GM12892 (cell line): ENCODE measurements around the gene RHBDL1.

Experiments used
- DNase-seq: peaks from one replicate; pipeline ENCODE4 v3.0.0; 2011; ENCODE audit not compliant: insufficient read length
- FAIRE-seq: peaks from 2 replicates; lab custom pipeline; 2011; peaks lifted over from hg19 to GRCh38; lab: Jason Lieb, UNC
- POLR2A ChIP-seq: IDR thresholded peaks from 2 replicates; pipeline ENCODE4 v1.6.1; 2011; ENCODE audit warnings: low read depth, low read length, control low read depth
- POLR2AphosphoS5 ChIP-seq: IDR thresholded peaks from 2 replicates; pipeline ENCODE4 v1.6.1; 2011; ENCODE audit warnings: low read depth, low read length, control low read depth
- TAF1 ChIP-seq: IDR thresholded peaks from 2 replicates; pipeline ENCODE4 v1.6.1; 2011; ENCODE audit warnings: low read depth, mild to moderate bottlenecking, control low read depth, low read length, borderline replicate concordance

The RHBDL1 gene

GRCh38 chr16:694863-695354 lies 19.4 kb downstream of the RHBDL1 start:
- no peak for DNase-seq
- no peak for FAIRE-seq

GRCh38 chr16:695355-696089 lies 20.1 kb downstream of the RHBDL1 start:
- peak; percentile 83 for FAIRE-seq
- peak; percentile 41; the same call in 1 of the 2 replicates for TF ChIP-seq POLR2A
- no peak for TF ChIP-seq TAF1
- TF ChIP-seq POLR2AphosphoS5: 0 out of 2 replicates have a peak, but pooled peaks have one; percentile 36
- DNase-seq: peak; percentile 80

More at GRCh38 chr16:694863-695354, 19.4 kb downstream of the RHBDL1 start:
- no peak for TF ChIP-seq POLR2AphosphoS5
- TF ChIP-seq POLR2A: no peak
- no peak for TF ChIP-seq TAF1

DNA sequence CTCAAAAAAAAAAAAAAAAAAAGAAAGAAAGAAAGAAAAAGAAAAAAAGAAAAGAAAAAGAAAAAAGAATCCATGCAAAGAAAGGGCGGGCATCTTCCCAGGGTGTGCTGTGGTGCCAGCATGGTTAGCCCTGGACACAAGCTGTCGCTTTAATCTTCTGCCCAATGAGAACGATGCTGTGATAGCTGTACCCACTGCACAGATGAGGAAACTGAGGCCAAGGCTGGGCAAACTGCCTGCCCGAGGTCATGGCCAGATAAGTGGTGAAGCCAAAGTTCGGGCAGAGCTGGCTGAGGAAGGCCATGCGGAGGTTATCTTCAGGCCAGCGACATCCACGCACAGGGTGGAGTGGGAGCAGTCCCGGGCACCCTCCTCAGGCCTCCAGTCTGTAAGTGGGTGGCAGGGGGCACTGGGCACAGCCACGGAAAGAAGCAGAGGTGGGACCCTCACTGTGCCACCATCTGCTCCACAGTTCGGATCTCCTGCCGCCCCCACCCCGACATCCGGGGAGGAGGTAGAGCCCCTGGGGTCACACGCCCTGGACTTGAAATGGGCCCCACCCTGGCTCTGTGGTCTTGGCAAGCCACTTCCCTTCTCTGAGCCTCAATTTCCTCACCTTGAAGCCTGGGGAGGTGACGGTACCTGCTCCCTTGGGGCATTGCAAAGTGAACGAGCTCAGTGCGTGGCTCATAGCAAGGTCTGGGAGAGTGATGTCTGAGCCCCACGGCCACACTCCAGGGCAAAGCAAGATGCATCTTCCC lies 23.6 kb downstream of the RHBDL1 start:
- no peak for DNase-seq
- no peak for FAIRE-seq
- TF ChIP-seq POLR2A: no peak
- no peak for TF ChIP-seq POLR2AphosphoS5
- TF ChIP-seq TAF1: no peak

DNA sequence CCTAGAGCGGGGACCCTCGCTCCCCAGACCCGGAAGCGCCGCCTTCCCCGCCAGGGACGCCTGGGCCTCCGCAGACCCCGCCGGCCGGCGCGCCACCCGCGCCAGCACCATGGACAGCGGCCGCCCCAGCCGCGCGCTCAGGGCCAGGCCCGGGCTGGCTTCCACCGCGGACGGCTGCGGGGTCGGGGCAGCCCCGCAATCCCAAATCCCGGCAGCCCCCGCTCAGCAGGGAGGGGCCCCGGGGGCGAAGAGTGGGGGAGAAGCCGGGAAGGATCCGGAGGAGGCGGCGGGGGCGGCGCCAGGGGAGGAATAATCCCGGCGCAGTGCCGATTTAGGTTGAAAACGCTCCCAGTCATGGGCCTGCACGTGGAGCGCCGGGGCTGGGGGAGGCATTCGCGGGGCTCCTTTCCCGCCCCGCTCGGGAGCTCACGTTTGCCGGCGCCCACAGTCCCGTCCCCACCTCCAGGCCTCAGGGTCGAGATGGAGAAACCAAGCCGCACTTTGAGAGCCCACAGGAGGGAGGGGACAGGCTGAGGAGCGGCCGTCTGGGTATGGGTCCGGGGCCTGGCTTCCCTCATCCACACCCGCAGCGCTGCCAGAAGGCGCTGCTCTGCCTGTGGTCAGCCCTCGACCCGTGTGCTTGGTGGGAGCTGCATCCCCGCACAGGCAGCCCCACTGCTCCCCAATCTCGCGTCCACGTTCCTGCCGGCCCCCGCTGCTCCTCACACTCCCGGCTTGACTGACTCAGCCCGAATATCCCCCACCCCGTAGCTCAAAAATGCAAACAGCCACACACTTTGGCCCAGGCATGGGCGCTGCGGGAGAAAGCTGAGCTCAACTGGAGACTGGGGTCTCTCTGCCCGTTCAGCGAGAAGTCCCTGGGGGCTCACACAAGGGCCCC lies 25.5 kb downstream of the RHBDL1 start:
- TF ChIP-seq TAF1: no peak
- TF ChIP-seq POLR2A: no peak
- TF ChIP-seq POLR2AphosphoS5: no peak
- FAIRE-seq: no peak
- no peak for DNase-seq

- TF ChIP-seq POLR2AphosphoS5 (no peak), POLR2A (no peak), TAF1 (no peak)
- FAIRE-seq (no peak), DNase-seq (no peak)
Measured at GRCh38 chr16:702341-702740, 26.9 kb downstream of the RHBDL1 start.

DNA sequence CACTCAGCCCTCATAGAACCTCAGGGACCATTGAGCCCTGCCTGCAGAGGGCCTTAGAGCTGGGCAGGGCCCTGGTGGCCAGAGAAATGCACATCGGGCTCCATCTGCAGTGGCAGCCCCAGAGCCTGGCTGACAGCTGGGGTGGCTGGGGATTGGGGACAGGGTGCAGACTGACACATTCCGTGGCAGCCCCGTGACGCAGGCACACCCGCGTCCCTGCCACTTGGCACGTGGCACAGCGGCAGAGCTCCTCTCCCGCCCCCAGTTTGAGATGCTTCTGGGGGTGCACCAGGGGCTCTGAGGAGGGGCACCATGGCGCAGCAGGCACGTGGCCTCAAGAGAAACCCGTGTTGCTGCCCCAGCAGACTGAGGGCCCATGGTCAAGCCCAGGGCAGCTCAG lies 27.9 kb downstream of the RHBDL1 start:
- DNase-seq (no peak), FAIRE-seq (no peak)
- TF ChIP-seq POLR2AphosphoS5: no peak
- no peak for TF ChIP-seq POLR2A
- no peak for TF ChIP-seq TAF1

GRCh38 chr16:704047-704446 lies 28.6 kb downstream of the RHBDL1 start:
- DNase-seq (no peak), FAIRE-seq (no peak)
- TF ChIP-seq POLR2AphosphoS5: no peak
- no peak for TF ChIP-seq POLR2A
- no peak for TF ChIP-seq TAF1

DNA sequence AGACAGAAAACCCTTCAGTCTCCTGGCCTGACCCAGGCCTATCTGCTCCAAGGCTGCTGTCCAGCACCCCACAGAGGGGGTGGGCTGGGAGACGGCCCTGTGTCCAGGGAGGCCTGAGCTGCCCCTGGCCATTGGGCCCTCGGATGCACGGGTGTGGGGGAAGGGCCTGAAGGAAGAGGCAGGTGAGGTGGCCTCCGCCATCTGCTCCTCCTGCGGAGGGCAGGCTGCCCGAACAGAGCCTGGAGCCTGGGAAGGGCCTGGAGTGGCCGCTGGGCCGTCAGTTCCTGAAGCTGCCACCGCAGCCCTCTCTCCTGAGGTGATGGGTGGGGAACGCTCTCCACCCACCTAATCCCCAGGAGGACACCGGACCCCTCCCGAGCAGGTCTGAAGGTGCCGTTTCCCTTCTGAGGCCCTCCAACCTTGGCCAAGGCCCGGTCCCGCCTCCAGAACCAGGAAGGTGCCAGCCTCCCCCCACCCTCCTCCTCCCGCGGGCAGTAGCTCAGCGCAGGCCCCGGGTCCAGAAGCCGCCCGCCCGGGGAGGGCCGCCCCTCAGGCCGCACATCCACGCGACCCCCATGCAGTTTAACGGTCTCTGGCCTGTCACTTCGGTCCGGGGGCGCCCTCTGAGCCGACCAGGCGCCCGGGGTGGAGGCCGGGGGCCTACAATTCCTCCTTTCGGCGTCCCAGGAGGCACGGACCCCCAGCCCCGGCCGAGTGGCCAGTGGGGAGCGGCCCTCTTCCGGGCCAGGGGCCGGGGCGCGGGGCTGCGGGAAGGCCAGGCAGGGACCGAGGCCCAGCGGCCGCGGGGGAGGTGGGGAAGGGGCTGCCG lies 29.3 kb downstream of the RHBDL1 start:
- no peak for DNase-seq
- TF ChIP-seq TAF1 (no peak), POLR2A (no peak), POLR2AphosphoS5 (no peak)
- FAIRE-seq: no peak

DNA sequence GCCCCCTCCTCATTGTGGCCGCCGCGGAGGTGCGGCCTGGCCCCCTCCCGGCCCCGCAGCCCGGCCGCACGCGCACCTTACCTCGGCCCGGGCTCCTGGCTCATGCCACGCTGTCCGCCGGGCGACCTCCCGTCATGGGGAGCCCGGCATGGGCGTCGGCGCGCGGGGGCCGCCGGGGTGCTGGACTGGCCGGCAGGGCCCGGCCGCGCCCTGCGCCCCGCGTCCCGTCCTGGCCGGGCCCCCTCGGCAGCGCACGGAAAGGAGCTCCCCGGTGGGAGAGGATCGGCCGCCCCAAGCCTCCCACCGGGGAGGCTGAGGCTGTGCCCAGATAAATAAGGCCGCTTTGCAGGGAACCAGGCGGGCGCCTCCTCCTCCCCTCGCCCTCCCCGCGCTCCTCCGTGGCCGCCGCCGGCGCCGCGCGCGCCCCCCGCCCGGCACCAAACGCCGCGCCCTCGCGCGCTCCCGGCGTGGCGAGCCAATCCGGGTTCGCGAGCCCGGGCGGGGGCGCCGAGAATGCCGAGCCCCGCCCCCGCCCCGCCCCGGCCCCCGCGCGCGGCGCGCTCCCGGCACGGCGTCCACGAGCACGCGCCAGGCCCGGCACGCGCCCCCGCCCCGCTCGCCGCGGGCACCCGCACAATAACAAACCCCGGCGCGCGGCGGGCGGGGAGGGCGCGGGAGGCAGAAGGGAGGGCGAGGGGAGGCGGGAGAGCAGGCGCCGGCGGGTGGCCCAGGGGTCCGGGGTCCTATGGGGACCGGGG lies 30.1 kb downstream of the RHBDL1 start, which contains the start of gene FBXL16:
Gene FBXL16, minus strand, starts transcription at position 371 of the 758 bp plus-strand sequence. CDS start 8,396 bp downstream, outside the sequence.
- DNase-seq (no peak), FAIRE-seq (no peak)
- TF ChIP-seq POLR2A: no peak
- TF ChIP-seq TAF1: no peak
- TF ChIP-seq POLR2AphosphoS5: no peak
